ENCODE results near the gene ELOVL5.
"Not testable (repeated sequence)": the region's sequence is repeated elsewhere in the genome, so short reads cannot be mapped to it uniquely, and the experiment has no call there.

Gene ELOVL5

DNA sequence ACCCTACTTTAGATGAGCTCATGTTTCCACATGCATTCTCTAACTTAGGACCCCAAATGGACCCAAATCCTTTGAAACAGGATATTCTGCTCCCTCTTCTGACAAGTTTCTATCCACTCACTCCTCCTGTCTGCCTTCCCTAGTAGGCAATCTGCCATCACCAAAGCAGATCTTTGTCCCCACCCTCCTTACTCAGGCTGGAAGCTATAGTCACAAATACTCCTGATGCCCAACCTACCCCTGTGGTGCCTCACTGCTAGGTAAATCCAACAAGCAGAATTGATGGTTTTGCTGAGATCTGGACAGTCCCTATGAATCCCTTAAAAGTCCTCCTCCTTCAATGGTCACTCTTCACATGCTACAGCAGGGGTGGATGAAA, 21.7 kb downstream of the ELOVL5 start:
- no peak for DNase-seq

DNA sequence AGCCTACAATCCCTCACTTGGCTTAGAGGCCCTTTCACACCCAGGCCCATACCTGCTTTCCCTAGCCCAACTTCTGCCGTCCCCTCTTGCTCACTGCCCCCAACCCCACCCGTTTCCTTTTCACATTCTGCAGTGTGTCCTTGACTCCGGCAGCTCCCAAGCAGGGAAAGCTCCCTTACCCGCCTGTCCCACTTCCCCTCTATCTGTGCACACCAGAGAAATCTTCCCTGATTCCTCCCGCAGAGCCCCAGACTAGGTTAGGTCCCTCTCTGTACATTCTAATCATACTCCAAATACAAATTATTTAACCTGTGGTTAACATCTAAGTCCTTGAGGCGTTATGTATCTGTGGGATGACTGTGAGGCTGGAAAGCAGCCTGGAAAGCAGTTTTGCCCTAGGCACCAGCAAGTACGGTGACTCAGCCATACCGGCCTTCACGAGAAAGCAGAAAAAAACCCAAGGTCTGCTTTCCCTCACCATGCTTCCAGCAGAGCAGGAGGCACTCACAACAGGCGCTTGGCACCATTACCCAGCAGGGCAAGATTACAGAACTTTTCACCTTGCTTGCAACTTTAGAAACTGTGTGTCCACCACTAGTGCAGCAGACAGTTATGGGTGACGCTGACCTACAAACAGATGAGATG, 22.3 kb downstream of the ELOVL5 start:
- DNase-seq = peak; percentile 99

DNA sequence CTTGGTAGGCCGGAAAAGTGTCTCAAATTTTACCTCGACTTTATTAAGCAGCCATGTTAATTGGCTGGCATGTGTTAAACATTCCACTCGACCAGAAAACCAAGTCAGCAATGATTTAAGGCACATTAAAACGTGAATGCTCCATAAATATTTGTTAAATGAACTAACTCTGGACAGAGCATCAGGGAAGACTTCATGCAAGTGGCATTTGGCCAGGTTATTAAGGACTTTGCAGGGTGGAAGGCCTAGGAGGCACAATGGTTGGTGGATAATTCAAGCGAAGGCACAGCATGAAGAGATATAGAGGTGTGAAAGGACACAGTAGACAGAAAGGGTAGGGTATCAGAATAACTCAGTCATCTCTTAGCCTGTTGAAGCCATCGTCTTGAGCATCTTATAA, 23.0 kb downstream of the ELOVL5 start:
- peak; percentile 73 for DNase-seq

DNA sequence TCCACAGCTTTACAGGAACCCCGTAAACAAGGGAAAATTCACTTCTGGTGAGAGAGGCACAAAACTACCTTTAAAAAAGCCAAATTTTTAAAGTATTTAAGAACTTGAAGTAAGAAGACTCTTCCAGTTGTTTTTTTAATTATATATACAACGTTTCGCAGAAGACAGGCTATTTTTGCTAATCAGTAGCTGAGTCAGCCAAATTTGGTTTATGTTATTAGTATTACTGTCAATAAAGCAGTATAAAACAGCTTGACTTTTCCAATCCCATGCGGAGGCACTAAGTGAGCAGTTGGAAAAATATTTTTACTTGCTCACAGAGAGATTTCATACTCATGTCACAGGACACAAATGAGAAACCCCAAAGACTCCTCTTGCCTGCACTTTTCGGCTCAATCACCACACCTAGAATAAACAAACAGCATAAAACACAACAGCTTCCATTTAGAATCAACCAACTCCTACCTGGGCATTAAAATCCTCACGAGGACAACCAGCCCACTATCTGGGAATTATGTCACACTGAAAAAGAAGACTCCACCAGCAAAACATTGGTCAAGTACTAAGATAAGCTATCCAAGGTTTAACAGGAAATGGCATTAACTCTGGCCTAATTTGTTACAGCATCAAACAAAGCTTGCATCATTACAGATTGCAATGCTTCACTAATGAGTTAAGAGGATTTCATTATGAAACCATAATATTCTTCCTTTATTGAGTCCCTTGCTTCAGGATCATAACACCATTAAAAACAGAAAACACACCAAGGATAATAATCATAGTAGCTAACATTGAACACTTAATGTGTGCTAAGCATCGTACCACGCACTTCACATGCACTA, 26.3 kb downstream of the ELOVL5 start:
- DNase-seq = peak; percentile 30

DNA sequence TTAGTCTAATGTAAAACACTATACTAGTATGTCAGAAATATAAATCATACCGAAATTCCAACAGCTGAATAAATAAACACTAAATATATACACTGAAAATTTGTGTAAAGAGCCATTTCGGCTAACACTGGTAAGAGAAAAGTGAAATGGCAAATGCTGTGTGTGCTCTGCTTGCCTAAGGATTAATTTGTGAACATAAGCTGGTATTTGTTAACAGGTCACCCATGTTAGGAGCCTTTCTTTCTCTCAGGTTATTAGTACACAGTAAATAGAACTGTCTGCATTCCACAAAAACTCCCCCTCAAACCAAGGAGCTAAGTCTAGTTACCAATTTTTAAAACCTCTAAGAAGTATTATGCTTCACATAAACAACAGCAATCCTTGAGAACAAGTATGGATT, 27.0 kb downstream of the ELOVL5 start:
- DNase-seq = no peak

DNA sequence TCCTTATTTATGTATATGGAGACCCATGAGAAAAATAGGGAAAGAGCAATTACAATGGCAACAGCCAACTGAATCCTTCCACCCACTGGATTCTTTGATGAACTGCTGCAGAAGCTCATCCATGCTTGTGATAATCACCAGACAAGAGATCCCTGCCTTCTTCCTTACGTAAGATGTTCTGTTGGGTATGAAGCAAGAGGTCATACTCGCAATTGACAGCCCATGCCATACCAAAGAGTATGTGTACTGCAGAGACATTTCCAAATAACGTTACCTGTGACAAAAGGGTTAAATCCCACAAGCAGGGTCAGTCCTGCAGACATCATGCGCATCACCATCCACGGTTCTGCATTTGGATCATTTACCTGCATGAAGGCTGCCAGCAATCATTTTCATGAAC, 27.8 kb downstream of the ELOVL5 start:
- DNase-seq = no peak

DNA sequence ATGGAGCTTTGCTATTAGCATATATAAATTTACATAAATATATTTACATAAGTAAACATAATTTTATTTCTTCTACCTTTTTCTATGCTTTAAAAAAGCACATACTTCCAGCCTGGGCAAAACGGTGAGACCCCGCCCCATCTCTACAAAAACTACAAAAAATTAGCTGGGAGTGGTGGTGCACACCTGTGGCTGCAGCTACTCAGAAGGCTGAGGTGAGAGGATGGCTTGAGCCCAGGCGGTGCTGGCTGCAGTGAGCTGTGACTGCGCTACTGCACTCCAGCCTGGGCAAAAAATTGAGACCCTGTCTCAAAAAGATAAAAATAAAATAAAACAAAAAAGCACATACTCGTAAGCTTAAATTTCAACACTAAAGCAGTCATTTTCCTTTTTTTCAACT, 30.3 kb downstream of the ELOVL5 start:
- DNase-seq = no peak

DNA sequence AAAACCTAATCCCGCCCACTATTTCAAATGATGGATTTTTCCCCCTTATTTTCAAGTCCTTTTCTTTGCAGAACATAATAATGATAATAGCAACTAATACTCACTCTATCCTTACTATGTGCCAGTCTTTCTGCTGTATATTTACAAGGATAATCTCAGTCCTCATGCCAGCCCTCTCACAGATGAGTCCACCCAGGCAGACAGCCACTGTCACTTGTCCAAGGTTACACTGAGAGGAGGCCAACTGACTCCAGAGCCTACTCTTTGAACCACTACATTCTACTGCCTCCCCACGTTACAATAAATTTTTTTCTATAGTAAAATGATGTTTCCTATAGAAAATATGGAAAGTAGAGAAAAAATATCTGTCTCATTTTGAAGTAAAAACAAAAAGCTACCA, 30.9 kb downstream of the ELOVL5 start:
- DNase-seq = no peak

DNA sequence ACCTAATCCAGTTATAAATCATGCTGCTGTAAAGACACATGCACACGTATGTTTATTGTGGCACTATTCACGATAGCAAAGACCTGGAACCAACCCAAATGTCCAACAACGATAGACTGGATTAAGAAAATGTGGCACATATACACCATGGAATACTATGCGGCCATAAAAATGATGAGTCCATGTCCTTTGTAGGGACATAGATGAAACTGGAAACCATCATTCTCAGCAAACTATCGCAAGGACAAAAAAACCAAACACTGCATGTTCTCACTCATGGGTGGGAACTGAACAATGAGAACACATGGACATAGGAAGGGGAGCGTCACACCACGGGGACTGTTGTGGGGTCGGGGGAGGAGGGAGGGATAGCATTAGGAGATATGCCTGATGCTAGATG, 31.5 kb downstream of the ELOVL5 start:
- DNase-seq = not testable (repeated sequence)

DNA sequence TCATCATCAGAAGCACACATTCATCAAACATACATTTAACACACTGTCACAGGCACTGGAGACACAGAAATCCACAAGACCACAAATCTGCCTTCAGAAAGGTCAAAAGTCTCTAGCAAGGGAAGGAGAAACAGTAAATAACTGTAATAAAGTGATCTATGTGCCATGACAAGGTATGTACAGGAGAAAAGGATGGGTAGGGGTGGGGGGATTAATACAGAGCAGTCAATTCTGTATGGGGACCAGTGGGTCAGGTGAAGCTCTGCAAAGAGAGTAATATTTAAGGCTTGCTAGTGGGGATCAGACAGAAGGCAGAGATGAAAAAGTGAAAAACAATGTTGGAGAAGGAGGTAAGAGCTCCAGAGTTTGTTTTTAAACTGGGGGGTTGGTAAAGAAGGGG, 32.6 kb downstream of the ELOVL5 start:
- DNase-seq = no peak

DNA sequence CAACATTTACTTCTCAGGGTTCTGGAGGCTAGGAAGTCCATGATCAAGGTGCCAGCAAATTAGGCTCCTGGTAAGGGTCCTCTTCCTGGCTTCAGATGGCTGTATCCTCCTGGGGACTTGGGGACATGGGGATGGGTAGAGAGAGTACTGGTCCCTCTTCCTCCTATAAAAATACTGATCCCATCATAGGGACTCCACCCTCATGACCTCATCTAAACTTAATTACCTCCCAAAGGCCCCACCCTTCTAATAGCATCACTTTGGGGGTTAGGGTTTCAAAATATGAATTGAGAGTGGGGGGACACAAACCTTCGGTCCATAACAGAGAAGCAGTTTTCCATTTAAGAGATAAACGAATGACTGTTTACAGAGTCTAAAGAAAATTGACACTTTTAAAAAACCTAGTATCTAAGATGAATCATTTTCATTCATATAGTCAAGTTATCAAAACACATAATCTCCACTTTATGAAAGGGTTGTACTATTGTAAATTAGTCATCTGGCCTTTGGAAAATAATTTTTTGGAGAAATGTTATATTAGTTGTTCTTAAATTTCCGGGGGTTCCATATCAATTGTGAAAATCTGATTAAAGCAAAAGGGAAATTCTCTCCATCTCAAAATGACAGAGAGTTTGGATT, 33.5 kb downstream of the ELOVL5 start:
- no peak for DNase-seq

DNA sequence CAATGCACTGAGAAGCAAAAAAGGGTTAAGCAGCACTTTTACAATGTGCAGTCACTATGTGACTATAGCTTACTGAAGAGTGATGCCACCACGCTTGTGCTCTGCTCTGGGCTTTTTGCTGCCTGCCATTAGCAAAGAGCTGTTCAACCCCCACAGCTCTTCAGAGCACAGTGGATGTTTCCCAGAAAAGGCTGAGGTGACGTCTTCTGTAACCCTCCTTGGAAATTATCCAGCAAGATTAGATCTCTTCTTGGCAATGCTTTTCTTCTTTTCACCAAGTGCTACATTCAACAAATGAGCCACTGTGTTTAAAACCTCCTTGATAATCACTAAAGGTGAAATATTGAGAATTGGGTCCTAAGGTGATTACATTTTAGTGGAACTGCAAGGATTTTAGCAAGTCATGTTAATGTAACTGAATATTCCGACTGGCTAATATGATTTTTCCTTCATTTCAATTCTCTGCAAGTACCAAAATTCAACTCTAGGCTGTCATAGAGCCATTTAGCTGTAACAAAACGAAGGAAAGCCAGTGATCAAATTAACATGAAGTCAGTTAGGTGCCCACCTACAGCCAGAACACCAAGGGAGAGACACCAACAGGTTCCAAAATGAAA, 34.9 kb downstream of the ELOVL5 start:
- peak; percentile 57 for DNase-seq

DNA sequence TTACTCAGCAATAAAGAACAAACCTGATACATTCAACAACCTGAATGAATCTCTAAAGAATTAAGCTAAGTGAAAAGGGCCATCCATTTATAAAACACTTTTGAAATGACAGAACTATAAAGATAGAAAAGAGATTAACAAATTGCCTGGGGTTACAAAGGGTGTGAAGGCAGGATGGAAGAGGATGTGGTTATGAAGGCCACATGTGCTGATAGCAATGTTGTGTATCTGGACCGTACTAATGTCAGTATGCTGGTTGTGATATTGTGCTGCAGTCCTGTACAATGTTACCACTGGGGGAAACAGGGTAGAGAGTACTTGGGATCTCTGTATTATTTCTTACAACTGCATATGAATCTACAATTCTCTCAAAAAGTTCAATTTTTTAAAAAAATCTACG, 36.4 kb downstream of the ELOVL5 start:
- DNase-seq = peak; percentile 51

DNA sequence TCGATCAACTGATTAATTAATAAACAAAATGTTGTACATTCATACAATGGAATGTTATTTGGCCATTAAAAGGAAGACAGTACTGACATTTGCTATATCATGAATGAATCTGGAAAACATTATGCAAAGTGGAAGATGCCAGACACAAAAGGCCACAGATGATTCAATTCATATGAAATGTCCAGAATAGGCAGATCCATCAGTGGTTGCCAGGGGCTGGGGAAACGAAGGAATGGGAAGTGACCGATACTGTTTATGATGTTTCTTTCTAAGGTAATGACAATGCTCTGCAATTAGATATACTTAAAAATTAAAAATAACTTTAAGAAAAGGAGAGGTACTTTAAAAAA, 37.2 kb downstream of the ELOVL5 start:
- peak; percentile 63 for DNase-seq

DNA sequence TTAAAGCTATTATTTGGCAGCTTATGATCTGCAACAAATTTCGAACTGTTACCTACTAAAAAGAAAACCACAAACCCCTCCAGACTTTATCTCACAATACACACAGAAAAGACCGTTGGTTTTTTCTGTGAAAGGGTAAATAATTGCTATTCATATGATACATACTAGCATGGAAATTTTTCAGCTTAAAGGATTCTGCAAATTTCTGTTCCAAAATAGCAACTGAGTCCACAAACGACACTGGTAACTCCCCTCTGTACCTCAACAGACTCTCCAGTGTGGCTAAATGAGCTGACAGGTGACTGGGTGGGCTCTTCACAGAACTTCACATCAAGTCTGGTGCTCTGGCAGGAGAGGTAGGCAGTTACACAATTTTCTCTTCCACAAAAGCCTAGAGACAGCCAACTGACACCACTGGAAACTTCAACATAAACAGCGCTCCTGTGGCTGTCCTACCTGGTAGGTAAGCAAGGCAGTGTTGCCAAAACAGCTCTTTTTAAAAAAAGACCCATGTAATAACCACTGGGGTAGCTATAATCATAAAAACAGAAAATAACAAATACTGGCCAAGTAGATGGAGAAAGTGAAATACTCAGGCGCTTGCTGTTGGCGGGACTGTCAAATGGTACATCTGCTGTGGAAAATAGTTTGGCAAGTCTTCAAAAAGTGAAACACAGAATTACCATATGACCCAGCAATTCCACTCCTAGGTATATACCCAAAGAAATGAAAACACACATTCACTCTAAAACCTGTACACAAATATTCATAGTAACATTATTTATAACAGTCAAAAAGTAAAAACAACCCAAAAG, 37.8 kb downstream of the ELOVL5 start:
- DNase-seq = peak; percentile 26

DNA sequence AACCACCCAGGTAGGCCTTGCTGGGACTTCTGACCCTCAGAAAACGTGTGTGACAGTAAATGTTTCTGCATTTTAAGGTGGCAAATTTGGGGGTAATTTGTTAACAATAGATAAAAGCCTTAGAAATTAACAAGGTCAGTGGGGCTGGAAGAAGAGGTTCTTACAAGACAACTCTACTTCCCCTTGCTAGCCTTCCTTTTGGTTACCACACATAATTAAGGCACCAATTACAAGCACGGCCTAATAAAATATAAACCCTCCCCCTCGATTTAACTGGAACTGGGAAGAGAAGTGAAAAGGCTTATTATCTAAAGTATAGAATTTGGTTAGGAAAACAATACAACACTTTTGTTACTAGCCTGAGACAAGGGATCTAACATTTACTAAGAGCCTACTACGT, 38.8 kb downstream of the ELOVL5 start:
- DNase-seq = no peak

DNA sequence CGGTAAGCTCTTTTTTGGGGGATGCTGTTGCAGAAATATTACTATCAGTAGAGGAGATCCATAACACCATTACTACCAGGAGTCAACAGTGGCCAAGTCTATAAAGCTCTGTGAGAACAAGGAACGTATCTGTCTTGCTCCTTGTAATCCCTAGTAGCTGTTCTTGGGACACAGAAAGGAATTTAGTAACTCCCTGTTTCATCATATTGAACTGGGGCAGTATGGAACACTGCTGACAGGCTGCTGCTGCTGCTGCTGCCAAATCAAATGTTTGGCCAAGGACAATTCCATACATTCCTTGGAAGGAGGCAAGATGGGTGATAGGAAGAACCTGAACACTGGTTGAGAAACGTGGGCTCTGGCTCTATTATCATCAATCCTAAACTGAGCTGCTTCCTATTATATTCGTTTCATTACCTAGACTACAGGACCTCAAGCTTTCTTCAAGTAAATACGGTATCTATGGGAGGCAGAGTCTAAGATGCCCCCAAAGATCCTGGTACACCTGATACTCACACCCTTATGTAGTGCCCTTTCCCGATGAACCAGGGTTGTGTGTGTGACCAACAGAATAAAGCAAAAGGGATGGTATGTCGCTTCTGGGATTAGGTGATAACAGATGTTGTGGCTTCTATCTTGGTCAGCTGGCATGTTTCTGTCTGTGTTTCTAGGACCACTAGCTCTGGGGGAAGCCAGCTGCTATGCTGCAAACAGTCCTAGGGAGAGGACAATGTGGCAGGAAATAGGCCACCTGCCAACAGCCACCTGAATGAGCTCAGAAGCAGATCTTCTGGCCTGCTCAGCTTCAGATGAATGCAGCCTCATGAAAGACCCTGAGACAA, 39.5 kb downstream of the ELOVL5 start:
- DNase-seq = peak; percentile 60

DNA sequence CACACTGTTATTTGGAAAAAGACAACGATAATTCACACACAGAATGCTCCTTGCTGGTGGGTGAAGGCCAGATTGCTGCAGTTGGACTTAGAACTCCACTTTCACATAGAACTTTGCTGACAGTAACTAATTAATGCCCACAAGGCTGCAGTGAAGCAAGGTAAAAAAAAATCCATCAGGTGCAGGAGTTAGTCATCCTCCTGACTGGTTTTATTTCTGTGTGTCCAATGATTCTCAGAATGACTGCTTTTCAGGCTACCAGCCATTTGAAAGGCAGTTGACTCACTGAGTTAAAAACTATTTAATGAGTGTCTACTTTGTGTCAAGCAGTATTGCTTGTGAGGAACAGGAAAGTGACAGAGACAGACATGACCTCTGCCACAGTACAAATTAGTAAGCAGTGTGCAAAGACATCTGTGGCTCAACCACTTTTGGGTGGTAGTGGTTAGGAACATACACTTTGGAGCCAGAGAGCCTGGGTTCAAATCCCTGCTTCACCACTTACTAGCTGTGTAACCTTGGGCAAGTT, 41.9 kb downstream of the ELOVL5 start:
- no peak for DNase-seq

DNA sequence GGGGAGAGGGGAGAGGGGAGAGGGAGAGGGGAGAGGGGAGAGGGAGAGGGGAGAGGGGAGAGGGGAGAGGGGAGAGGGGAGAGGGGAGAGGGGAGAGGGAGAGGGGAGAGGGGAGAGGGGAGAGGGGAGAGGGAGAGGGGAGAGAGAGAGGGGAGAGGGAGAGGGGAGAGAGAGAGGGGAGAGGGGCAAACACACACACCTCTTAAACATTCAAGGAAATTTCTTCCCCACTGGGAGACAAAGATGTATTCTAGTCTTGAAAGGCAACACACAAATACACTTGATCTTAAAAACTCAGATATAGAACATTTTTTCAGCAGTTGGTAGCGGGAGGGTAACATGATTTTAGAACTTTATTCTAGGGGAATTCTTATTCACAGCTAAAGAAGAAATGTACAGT, 42.5 kb downstream of the ELOVL5 start:
- DNase-seq = not testable (repeated sequence)

DNA sequence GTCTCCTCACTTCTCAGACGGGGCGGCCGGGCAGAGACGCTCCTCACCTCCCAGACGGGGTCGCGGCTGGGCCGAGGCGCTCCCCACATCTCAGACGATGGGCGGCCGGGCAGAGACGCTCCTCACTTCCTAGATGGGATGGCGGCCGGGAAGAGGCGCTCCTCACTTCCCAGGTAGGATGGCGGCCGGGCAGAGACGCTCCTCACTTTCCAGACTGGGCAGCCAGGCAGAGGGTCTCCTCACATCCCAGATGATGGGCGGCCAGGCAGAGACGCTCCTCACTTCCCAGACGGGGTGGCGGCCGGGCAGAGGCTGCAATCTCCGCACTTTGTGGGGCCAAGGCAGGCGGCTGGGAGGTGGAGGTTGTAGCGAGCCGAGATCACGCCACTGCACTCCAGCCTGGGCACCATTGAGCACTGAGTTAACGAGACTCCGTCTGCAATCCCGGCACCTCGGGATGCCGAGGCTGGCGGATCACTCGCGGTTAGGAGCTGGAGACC, 43.2 kb downstream of the ELOVL5 start:
- DNase-seq = not testable (repeated sequence)

DNA sequence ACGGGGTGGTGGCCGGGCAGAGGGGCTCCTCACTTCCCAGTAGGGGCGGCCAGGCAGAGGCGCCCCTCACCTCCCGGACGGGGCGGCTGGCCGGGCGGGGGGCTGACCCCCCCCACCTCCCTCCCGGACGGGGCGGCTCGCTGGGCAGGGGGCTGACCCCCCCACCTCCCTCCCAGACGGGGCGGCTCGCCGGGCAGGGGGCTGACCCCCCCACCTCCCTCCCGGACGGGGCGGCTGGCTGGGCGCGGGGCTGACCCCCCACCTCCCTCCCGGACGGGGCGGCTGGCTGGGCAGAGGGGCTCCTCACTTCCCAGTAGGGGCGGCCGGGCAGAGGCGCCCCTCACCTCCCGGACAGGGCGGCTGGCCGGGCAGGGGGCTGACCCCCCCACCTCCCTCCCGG, 43.8 kb downstream of the ELOVL5 start:
- DNase-seq = not testable (repeated sequence)
